Neural progenitor cell (in vitro differentiated cells): ENCODE data around the gene ABHD17B. TPM values are rescaled to one million over a fixed set of nuclear protein-coding genes. Genes with fewer than 3 reads are reported as not detected.

Experiments used
- DNase-seq: peaks from one replicate; pipeline ENCODE4 v3.0.0-alpha.2; 2016; ENCODE audit warnings: low spot score
- H2AFZ ChIP-seq: fragments of 200-600 bp; sonication (generic); replicated peaks from 2 replicates; pipeline ENCODE4 v1.6.1; 2016; ENCODE audit warnings: antibody characterized with exemption
- H3F3A ChIP-seq: fragments of 200-600 bp; sonication (generic); 2 replicates; pipeline ENCODE4 v1.6.1; 2016; ENCODE audit warnings: antibody characterized with exemption, low read depth
- H3K27ac ChIP-seq: fragments of 200-600 bp; sonication (generic); 2 replicates; pipeline ENCODE4 v1.5.1; 2016; ENCODE audit warnings: mild to moderate bottlenecking
- H3K27me3 ChIP-seq: fragments of 200-600 bp; sonication (generic); 2 replicates; pipeline ENCODE4 v1.6.1; 2016; ENCODE audit warnings: mild to moderate bottlenecking, moderate library complexity
- H3K36me3 ChIP-seq: fragments of 200-600 bp; sonication (generic); 2 replicates; pipeline ENCODE4 v1.5.1; 2016
- H3K4me1 ChIP-seq: fragments of 200-600 bp; sonication (generic); 2 replicates; pipeline ENCODE4 v1.6.1; 2016; ENCODE audit warnings: mixed run types
- H3K4me2 ChIP-seq: fragments of 200-600 bp; sonication (generic); 2 replicates; pipeline ENCODE4 v1.6.1; 2016
- H3K4me3 ChIP-seq: fragments of 200-600 bp; sonication (generic); 2 replicates; pipeline ENCODE4 v1.5.1; 2016
- H3K79me2 ChIP-seq: fragments of 200-600 bp; sonication (generic); 2 replicates; pipeline ENCODE4 v1.6.1; 2016; ENCODE audit warnings: low read depth
- H3K9ac ChIP-seq: fragments of 200-600 bp; sonication (generic); 2 replicates; pipeline ENCODE4 v1.6.1; 2016
- H3K9me3 ChIP-seq: fragments of 200-600 bp; sonication (generic); 2 replicates; pipeline ENCODE4 v1.5.1; 2016; ENCODE audit warnings: low read depth
- H4K20me1 ChIP-seq: fragments of 200-600 bp; sonication (generic); 2 replicates; pipeline ENCODE4 v1.6.1; 2016; ENCODE audit warnings: low read depth
- H3K27ac Mint-ChIP-seq: 3 replicates; pipeline ENCODE4 v1.8.0; 2021; ENCODE audit warnings: mixed read lengths
- H3K27me3 Mint-ChIP-seq: 2 replicates; pipeline ENCODE4 v1.8.0; 2022; ENCODE audit warnings: low read depth, mild to moderate bottlenecking, inconsistent platforms, moderate library complexity, mixed read lengths; ENCODE audit not compliant: insufficient read depth
- H3K36me3 Mint-ChIP-seq: 3 replicates; pipeline ENCODE4 v1.8.0; 2021; ENCODE audit warnings: mixed read lengths
- H3K4me1 Mint-ChIP-seq: 3 replicates; pipeline ENCODE4 v1.8.0; 2021; ENCODE audit warnings: mixed read lengths
- H3K4me3 Mint-ChIP-seq: 3 replicates; pipeline ENCODE4 v1.8.0; 2021; ENCODE audit warnings: mild to moderate bottlenecking, moderate library complexity, mixed read lengths
- H3K9me3 Mint-ChIP-seq: 3 replicates; pipeline ENCODE4 v1.8.0; 2020; ENCODE audit warnings: mixed read lengths
- CTCF ChIP-seq: fragments of 200-600 bp; sonication (generic); IDR thresholded peaks from 2 replicates; pipeline ENCODE4 v1.5.1; 2017; ENCODE audit warnings: antibody characterized with exemption, mild to moderate bottlenecking
- EZH2 ChIP-seq: fragments of 200-600 bp; sonication (generic); IDR thresholded peaks from 2 replicates; pipeline ENCODE4 v1.6.1; 2017; ENCODE audit warnings: antibody characterized with exemption, mild to moderate bottlenecking, moderate library complexity
- EZH2phosphoT487 ChIP-seq: fragments of 200-600 bp; sonication (generic); IDR thresholded peaks from 2 replicates; pipeline ENCODE4 v1.6.1; 2017; ENCODE audit warnings: antibody characterized with exemption
- total RNA-seq: library from RNA; depleted of rRNA; stranded (reverse); fragments of >200 nt; gene quantifications from 2 replicates; pipeline ENCODE4 v1.2.3, GENCODE V29; 2015; ENCODE audit warnings: low replicate concordance

Gene ABHD17B
- total RNA-seq, 1 donor from 2014 or later = 96.6 TPM

GRCh38 chr9:71937898-71938297 lies 26.9 kb upstream of the ABHD17B start:
- no peak overlapping the region for H3K4me3 Mint-ChIP-seq
- no peak overlapping the region for H3K9ac ChIP-seq
- H3K9me3 ChIP-seq = no peaks in the 10 kb centered on the region
- no peak overlapping the region for H3K27ac ChIP-seq
- DNase-seq = no peak
- H3K27ac Mint-ChIP-seq = no peak overlapping the region
- no peaks in the 10 kb centered on the region for H3K27me3 ChIP-seq
- peaks cover 53% of the 10 kb centered on the region for H3K79me2 ChIP-seq
- no peaks in the 10 kb centered on the region for H3K36me3 Mint-ChIP-seq
- peaks cover 4% of the 10 kb centered on the region for H4K20me1 ChIP-seq
- H3K9me3 Mint-ChIP-seq = no peaks in the 10 kb centered on the region
- no peak overlapping the region for H2AFZ ChIP-seq
- H3K4me2 ChIP-seq = no peak overlapping the region
- no peaks in the 10 kb centered on the region for H3K36me3 ChIP-seq
- no peak overlapping the region for H3K4me3 ChIP-seq
- H3K4me1 Mint-ChIP-seq = no peaks in the 10 kb centered on the region
- H3F3A ChIP-seq = no peaks in the 10 kb centered on the region
- TF ChIP-seq EZH2phosphoT487 = no peak
- no peak for TF ChIP-seq CTCF
- TF ChIP-seq EZH2 = no peak
- H3K27me3 Mint-ChIP-seq = no peaks in the 10 kb centered on the region
- H3K4me1 ChIP-seq = no peaks in the 10 kb centered on the region

- no peak for DNase-seq
- no peaks in the 10 kb centered on the region for H3K9me3 ChIP-seq
- H3K4me3 ChIP-seq = no peak overlapping the region
- H2AFZ ChIP-seq = no peak overlapping the region
- H3K9ac ChIP-seq = no peak overlapping the region
- TF ChIP-seq EZH2 (no peak), EZH2phosphoT487 (no peak), CTCF (no peak)
- Mint-ChIP-seq H3K4me3 (no peak overlapping the region), H3K9me3 (no peaks in the 10 kb centered on the region), H3K4me1 (no peaks in the 10 kb centered on the region), H3K27me3 (no peaks in the 10 kb centered on the region), H3K27ac (no peak overlapping the region), H3K36me3 (no peaks in the 10 kb centered on the region)
- H3K4me1 ChIP-seq = no peaks in the 10 kb centered on the region
- no peaks in the 10 kb centered on the region for H3F3A ChIP-seq
- no peaks in the 10 kb centered on the region for H3K27me3 ChIP-seq
- peaks cover 4% of the 10 kb centered on the region for H4K20me1 ChIP-seq
- no peak overlapping the region for H3K27ac ChIP-seq
- H3K36me3 ChIP-seq = no peaks in the 10 kb centered on the region
- H3K79me2 ChIP-seq = peaks cover 46% of the 10 kb centered on the region
- no peak overlapping the region for H3K4me2 ChIP-seq
Observed at GRCh38 chr9:71937070-71937625, 26.2 kb upstream of the ABHD17B start.

GRCh38 chr9:71936066-71936465 lies 25.1 kb upstream of the ABHD17B start:
- H3K9me3 ChIP-seq = no peaks in the 10 kb centered on the region
- Mint-ChIP-seq H3K27me3 (no peaks in the 10 kb centered on the region), H3K9me3 (no peaks in the 10 kb centered on the region), H3K4me1 (no peaks in the 10 kb centered on the region), H3K36me3 (no peaks in the 10 kb centered on the region), H3K4me3 (no peak overlapping the region), H3K27ac (no peak overlapping the region)
- no peak overlapping the region for H3K27ac ChIP-seq
- peaks cover 4% of the 10 kb centered on the region for H4K20me1 ChIP-seq
- TF ChIP-seq CTCF = no peak
- no peak for TF ChIP-seq EZH2
- TF ChIP-seq EZH2phosphoT487 = no peak
- no peaks in the 10 kb centered on the region for H3F3A ChIP-seq
- H2AFZ ChIP-seq = no peak overlapping the region
- H3K27me3 ChIP-seq = no peaks in the 10 kb centered on the region
- no peak overlapping the region for H3K4me2 ChIP-seq
- H3K4me1 ChIP-seq = no peaks in the 10 kb centered on the region
- no peak overlapping the region for H3K4me3 ChIP-seq
- H3K79me2 ChIP-seq = peaks cover 36% of the 10 kb centered on the region
- H3K9ac ChIP-seq = no peak overlapping the region
- no peak for DNase-seq
- H3K36me3 ChIP-seq = no peaks in the 10 kb centered on the region
